ENCODE data around the gene PDGFA. TPM values are rescaled to one million over a fixed set of nuclear protein-coding genes. Genes with fewer than 3 reads are reported as not detected.

PDGFA gene
- total RNA-seq, 4 donors from 2014 or later = 60.2 to 123 (median 104) TPM

- H3K36me3 ChIP-seq = no peaks in the 10 kb centered on the region
- no peak overlapping the region for H3K27ac ChIP-seq
- peaks cover 5 to 13% (median 9%) of the 10 kb centered on the region in 4 donors for H3K4me1 ChIP-seq
- TF ChIP-seq POLR2AphosphoS5 (IDR thresholded peaks at IDR 0.05) = no peak
- TF ChIP-seq CTCF (IDR thresholded peaks at IDR 0.05) = no peak
- TF ChIP-seq POLR2A (IDR thresholded peaks at IDR 0.05) = no peak
- no peak for TF ChIP-seq EP300 (IDR thresholded peaks at IDR 0.05; ENCODE audit: low read depth)
- intact Hi-C loops (cut with DNase I; ENCODE audit: low total_unique reads) = no loop called here
- peak; percentile 36 for DNase-seq
- H3K27me3 ChIP-seq = peaks cover 41% of the 10 kb centered on the region
- H3K4me3 ChIP-seq = no peak overlapping the region
- 45% methylated on average over 39 of the region's 42 CpGs; no CpG with 5 or more reads in 1 of the 2 donors for WGBS, 2 donors (ENCODE audit: low coverage in 1 of 2)
- in situ Hi-C loops (cut with MboI; ENCODE audit: low pct_ligation_motif_present in 1 of 4, low pct_unique_long_range_greater_than_20kb in 1 of 4, low sequenced_read_pairs in 3 of 4) = no loop called here
- no peaks in the 10 kb centered on the region for H3K9me3 ChIP-seq
Measured at GRCh38 chr7:455110-455928, 64.3 kb downstream of the PDGFA start.

GRCh38 chr7:454356-455109 lies 65.1 kb downstream of the PDGFA start:
- in situ Hi-C loops (cut with MboI; ENCODE audit: low pct_ligation_motif_present in 1 of 4, low pct_unique_long_range_greater_than_20kb in 1 of 4, low sequenced_read_pairs in 3 of 4) = no loop called here
- H3K36me3 ChIP-seq = no peaks in the 10 kb centered on the region
- no peak overlapping the region for H3K4me3 ChIP-seq
- H3K4me1 ChIP-seq = peaks cover 5 to 12% (median 9%) of the 10 kb centered on the region in 4 donors
- intact Hi-C loops (cut with DNase I; ENCODE audit: low total_unique reads) = no loop called here
- peaks cover 41% of the 10 kb centered on the region for H3K27me3 ChIP-seq
- DNase-seq = no peak
- TF ChIP-seq CTCF (IDR thresholded peaks at IDR 0.05) (no peak), EP300 (IDR thresholded peaks at IDR 0.05; ENCODE audit: low read depth) (no peak), POLR2A (IDR thresholded peaks at IDR 0.05) (no peak), POLR2AphosphoS5 (IDR thresholded peaks at IDR 0.05) (no peak)
- H3K27ac ChIP-seq = no peak overlapping the region
- H3K9me3 ChIP-seq = no peaks in the 10 kb centered on the region
- 91% methylated on average over 44 of the region's 56 CpGs; no CpG with 5 or more reads in 1 of the 2 donors for WGBS, 2 donors (ENCODE audit: low coverage in 1 of 2)

GRCh38 chr7:453597-454306 lies 65.9 kb downstream of the PDGFA start:
- no peak for DNase-seq
- H3K9me3 ChIP-seq = no peaks in the 10 kb centered on the region
- TF ChIP-seq POLR2AphosphoS5 (IDR thresholded peaks at IDR 0.05) (no peak), POLR2A (IDR thresholded peaks at IDR 0.05) (no peak), CTCF (IDR thresholded peaks at IDR 0.05) (no peak), EP300 (IDR thresholded peaks at IDR 0.05; ENCODE audit: low read depth) (no peak)
- no peaks in the 10 kb centered on the region for H3K36me3 ChIP-seq
- H3K4me3 ChIP-seq = no peak overlapping the region
- in situ Hi-C loops (cut with MboI; ENCODE audit: low pct_ligation_motif_present in 1 of 4, low pct_unique_long_range_greater_than_20kb in 1 of 4, low sequenced_read_pairs in 3 of 4) = no loop called here
- WGBS, 2 donors (ENCODE audit: low coverage in 1 of 2) = 82 to 87% methylated on average over 12 to 24 of the region's 27 CpGs
- peaks cover 5 to 12% (median 9%) of the 10 kb centered on the region in 4 donors for H3K4me1 ChIP-seq
- intact Hi-C loops (cut with DNase I; ENCODE audit: low total_unique reads) = no loop called here
- peaks cover 41% of the 10 kb centered on the region for H3K27me3 ChIP-seq
- no peak overlapping the region for H3K27ac ChIP-seq
